IMR-90 (cell line): ENCODE data around the gene FRMPD4. TPM values are rescaled to one million over a fixed set of nuclear protein-coding genes. Genes with fewer than 3 reads are reported as not detected.

Experiments
- ATAC-seq: fragments of 200-7000 bp; cut with Tn5 transposase; 2 replicates; pipeline ENCODE4 v1.9.1; 2020; ENCODE audit warnings: low read depth, mild to moderate bottlenecking, moderate library complexity
- BruUV-seq: library from RNA; stranded (reverse); fragments of 400-500 nt; replicated peaks from 2 replicates; lab custom pipeline; 2021; lab: Mats Ljungman, UMichigan
- CTCF ChIA-PET: fragments of 300-600 bp; formaldehyde crosslinking; extraction: SDS; loops from one replicate; lab custom pipeline; 2021; ENCODE audit warnings: antibody characterized with exemption; lab: Yijun Ruan, JAX
- POLR2A ChIA-PET: fragments of 300-600 bp; sonication (Branson Sonifier 250); formaldehyde crosslinking; loops from one replicate; lab custom pipeline; 2022; ENCODE audit warnings: antibody characterized with exemption; ENCODE audit not compliant: unreplicated experiment; lab: Charles Lee
- DNase-seq: peaks from one replicate; pipeline ENCODE4 v3.0.0; 2013
- H2AFZ ChIP-seq: replicated peaks from 2 replicates; pipeline ENCODE3; 2013; ENCODE audit warnings: low read length, mild to moderate bottlenecking; ENCODE audit not compliant: poor library complexity
- H2AK5ac ChIP-seq: 2 replicates; pipeline ENCODE4 v1.6.1; 2013; ENCODE audit warnings: low read depth, low read length, inconsistent platforms
- H2AK9ac ChIP-seq: replicated peaks from 2 replicates; pipeline ENCODE3; 2013; ENCODE audit warnings: mild to moderate bottlenecking, low read depth, low read length, moderate library complexity; ENCODE audit not compliant: poor library complexity
- H2BK120ac ChIP-seq: 2 replicates; pipeline ENCODE4 v1.6.1; 2013; ENCODE audit warnings: low read depth, low read length, inconsistent platforms
- H2BK15ac ChIP-seq: 3 replicates; pipeline ENCODE4 v1.6.1; 2013; ENCODE audit warnings: low read depth, low read length, inconsistent platforms
- H2BK20ac ChIP-seq: 2 replicates; pipeline ENCODE4 v1.6.1; 2013; ENCODE audit warnings: low read depth, mild to moderate bottlenecking, inconsistent platforms, low read length, moderate library complexity
- H2BK5ac ChIP-seq: 2 replicates; pipeline ENCODE4 v1.6.1; 2013; ENCODE audit warnings: mild to moderate bottlenecking, low read depth, low read length, inconsistent platforms; ENCODE audit not compliant: poor library complexity, severe bottlenecking
- H3K14ac ChIP-seq: replicated peaks from 2 replicates; pipeline ENCODE4 v1.6.1; 2013; ENCODE audit warnings: low read depth, low read length, inconsistent platforms
- H3K18ac ChIP-seq: 2 replicates; pipeline ENCODE4 v1.6.1; 2013; ENCODE audit warnings: low read depth, low read length, control low read depth
- H3K23ac ChIP-seq: 2 replicates; pipeline ENCODE4 v1.6.1; 2013; ENCODE audit warnings: low read depth, low read length, inconsistent platforms
- H3K27ac ChIP-seq: 2 replicates; pipeline ENCODE4 v1.5.1; 2013; ENCODE audit warnings: mild to moderate bottlenecking, control low read depth, low read length; ENCODE audit not compliant: insufficient read depth
- H3K27me3 ChIP-seq: 2 replicates; pipeline ENCODE4 v1.6.1; 2013; ENCODE audit warnings: low read length; ENCODE audit not compliant: control insufficient read depth, insufficient read depth
- H3K36me3 ChIP-seq: 2 replicates; pipeline ENCODE4 v1.6.1; 2013; ENCODE audit warnings: low read length, mixed read lengths; ENCODE audit not compliant: control insufficient read depth, insufficient read depth
- H3K4ac ChIP-seq: 2 replicates; pipeline ENCODE4 v1.6.1; 2013; ENCODE audit warnings: low read depth, low read length, inconsistent platforms
- H3K4me1 ChIP-seq: 2 replicates; pipeline ENCODE4 v1.6.1; 2013; ENCODE audit warnings: low read length, mixed read lengths; ENCODE audit not compliant: control insufficient read depth, insufficient read depth
- H3K4me2 ChIP-seq: 2 replicates; pipeline ENCODE4 v1.6.1; 2013; ENCODE audit warnings: low read depth, mild to moderate bottlenecking, control low read depth, low read length, moderate library complexity
- H3K4me3 ChIP-seq: 2 replicates; pipeline ENCODE4 v1.5.1; 2013; ENCODE audit warnings: low read depth, mild to moderate bottlenecking, control low read depth, low read length, moderate library complexity; ENCODE audit not compliant: insufficient read depth
- H3K56ac ChIP-seq: 2 replicates; pipeline ENCODE4 v1.6.1; 2013; ENCODE audit warnings: low read length, inconsistent platforms; ENCODE audit not compliant: insufficient read depth; ENCODE audit errors: extremely low read depth
- H3K79me1 ChIP-seq, 2 experiments: 2 replicates each; pipeline ENCODE4 v1.6.1; 2013; ENCODE audit warnings: low read length in 2 of 2, inconsistent platforms in 1 of 2, low read depth in 1 of 2
- H3K9ac ChIP-seq: 2 replicates; pipeline ENCODE4 v1.6.1; 2013; ENCODE audit warnings: low read depth, low read length, control low read depth
- H3K9me1 ChIP-seq: 2 replicates; pipeline ENCODE4 v1.6.1; 2013; ENCODE audit warnings: low read length, inconsistent platforms; ENCODE audit not compliant: insufficient read depth
- H3K9me3 ChIP-seq: 2 replicates; pipeline ENCODE4 v1.6.1; 2013; ENCODE audit warnings: low read length; ENCODE audit not compliant: control insufficient read depth, insufficient read depth
- H4K20me1 ChIP-seq: 2 replicates; pipeline ENCODE4 v1.6.1; 2013; ENCODE audit warnings: low read length, inconsistent platforms; ENCODE audit not compliant: insufficient read depth
- H4K5ac ChIP-seq: 2 replicates; pipeline ENCODE4 v1.6.1; 2013; ENCODE audit warnings: mild to moderate bottlenecking, low read depth, low read length, control low read depth
- H4K8ac ChIP-seq, 2 experiments: 2 replicates each; pipeline ENCODE4 v1.6.1; 2013; ENCODE audit warnings: low read depth in 2 of 2, low read length in 2 of 2, control low read depth in 1 of 2, inconsistent platforms in 1 of 2
- H4K91ac ChIP-seq: 2 replicates; pipeline ENCODE4 v1.6.1; 2013; ENCODE audit warnings: low read depth, low read length, inconsistent platforms; ENCODE audit not compliant: insufficient read depth
- CEBPB ChIP-seq: IDR thresholded peaks from 2 replicates; pipeline ENCODE4 v1.6.1; 2012; ENCODE audit warnings: low read depth, low read length, improper control_type of control experiment
- CTCF ChIP-seq: conservative IDR thresholded peaks from 2 replicates; pipeline ENCODE4 v1.5.1; 2012; ENCODE audit warnings: mild to moderate bottlenecking, low read depth, low read length, improper control_type of control experiment
- FOS ChIP-seq: fragments of 150-350 bp; IDR thresholded peaks from 2 replicates; pipeline ENCODE4 v1.6.1; 2016; ENCODE audit warnings: low read depth, low read length
- MAFK ChIP-seq: IDR thresholded peaks from 2 replicates; pipeline ENCODE4 v1.6.1; 2012; ENCODE audit warnings: low read depth, low read length, improper control_type of control experiment
- MAZ ChIP-seq: IDR thresholded peaks from 2 replicates; pipeline ENCODE4 v1.6.1; 2012; ENCODE audit warnings: low read depth, mild to moderate bottlenecking, low read length, improper control_type of control experiment, moderate library complexity, borderline replicate concordance
- NFE2L2 ChIP-seq: fragments of 150-350 bp; IDR thresholded peaks from 2 replicates; pipeline ENCODE4 v1.6.1; 2016; ENCODE audit warnings: low read depth, mild to moderate bottlenecking, low read length
- RAD21 ChIP-seq: IDR thresholded peaks from 2 replicates; pipeline ENCODE4 v1.6.1; 2012; ENCODE audit warnings: low read length, improper control_type of control experiment
- RCOR1 ChIP-seq: IDR thresholded peaks from 2 replicates; pipeline ENCODE4 v1.6.1; 2012; ENCODE audit warnings: mild to moderate bottlenecking, low read length, improper control_type of control experiment; ENCODE audit not compliant: insufficient replicate concordance
- SMC3 ChIP-seq: fragments of 150-350 bp; IDR thresholded peaks from 2 replicates; pipeline ENCODE4 v1.6.1; 2016; ENCODE audit warnings: low read depth, mild to moderate bottlenecking, antibody characterized with exemption, low read length, moderate library complexity
- WGBS, 2 experiments: methylation state at CpG; one replicate each; pipeline versions ENCODE4 v1.1.5 to v1.1.7; 2013; ENCODE audit warnings: missing lambda C conversion rate in 2 of 2; ENCODE audit not compliant: insufficient read length in 1 of 2; ENCODE audit errors: extremely low coverage in 2 of 2; 5-methylcytosine and 5-hydroxymethylcytosine counted together
- dilution Hi-C: fragments of 300-500 bp; cut with HindIII; formaldehyde crosslinking; loops from one replicate; pipeline ENCODE4 v1.14.3; 2018; ENCODE audit warnings: low sequenced_read_pairs; ENCODE audit not compliant: unreplicated experiment
- in situ Hi-C: fragments of 300-500 bp; cut with MboI; formaldehyde crosslinking; loops from 3 replicates; pipeline ENCODE4 v1.14.3; 2019; ENCODE audit warnings: low sequenced_read_pairs, inconsistent platforms, mixed read lengths
- intact Hi-C: fragments of 100-400 bp; cut with micrococcal nuclease; formaldehyde crosslinking; loops from 2 replicates; pipeline ENCODE4 v1.10.0; 2022
- polyA plus RNA-seq, 3 experiments: library from polyadenylated mRNA; depleted of rRNA; stranded (reverse); fragments of >200 nt; gene quantifications; 2 replicates each; pipeline ENCODE4 v1.2.3, GENCODE V29; 2012; ENCODE audit warnings: low replicate concordance in 1 of 3
- total RNA-seq: library from RNA; depleted of rRNA; stranded (reverse); fragments of >200 nt; gene quantifications from 2 replicates; pipeline ENCODE4 v1.2.3, GENCODE V29; 2012
- TF ChIP-seq, protein P1 (sequence below): fragments of 150-350 bp; IDR thresholded peaks from 2 replicates; pipeline ENCODE4 v1.6.1; 2016; ENCODE audit warnings: low read depth, mild to moderate bottlenecking, low read length, moderate library complexity, borderline replicate concordance

Gene FRMPD4
- total and polyA plus RNA-seq, 2 of the 4 experiments (the other 2 are of a cell fraction) = 0.53 to 1.1 TPM

DNA sequence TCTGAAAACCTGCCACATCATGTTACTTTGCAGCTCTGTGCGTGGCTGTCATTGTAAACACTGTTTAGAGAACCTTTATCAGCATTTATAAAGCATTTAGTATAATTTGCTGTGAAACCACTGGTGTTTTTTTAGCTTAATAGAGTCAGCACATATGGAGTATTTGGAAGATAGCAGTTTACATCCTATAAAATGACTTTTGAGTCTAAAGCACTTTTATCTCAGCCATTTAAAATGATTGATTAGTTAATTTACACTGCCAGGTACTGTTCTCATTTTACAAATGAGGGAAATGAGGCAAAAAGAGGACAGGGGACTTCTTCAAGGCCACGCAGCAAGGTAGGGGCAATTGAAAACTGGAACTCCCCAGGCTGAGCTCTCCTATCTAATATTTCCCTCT lies 181.7 kb downstream of the FRMPD4 start:
- H3K27ac ChIP-seq = no peak overlapping the region

More for the DNA sequence above, 181.7 kb downstream of the FRMPD4 start:
- WGBS, 2 experiments = no CpG with 5 or more reads among the region's 2 CpGs
- DNase-seq (no peak), ATAC-seq (no peak)
- no peak overlapping the region for H2AK5ac ChIP-seq
- no peak overlapping the region for H3K56ac ChIP-seq
- no peak overlapping the region for H3K23ac ChIP-seq
- H3K9me3 ChIP-seq = peaks cover 3% of the 10 kb centered on the region
- no peak overlapping the region for H3K18ac ChIP-seq
- CTCF ChIA-PET = interaction anchor here (1.5 kb wide), 1 partner anchor 11 kb away, joined by 3 read pairs; no protein-coding TSS in a partner anchor
- H2AK9ac ChIP-seq = no peak overlapping the region
- H2BK20ac ChIP-seq = no peak overlapping the region
- H3K79me1 ChIP-seq = no peaks in the 10 kb centered on the region
- H4K91ac ChIP-seq = no peak overlapping the region
- no peak overlapping the region for H3K14ac ChIP-seq
- H3K4me1 ChIP-seq = no peaks in the 10 kb centered on the region
- no peaks in the 10 kb centered on the region for H3K36me3 ChIP-seq
- no peak overlapping the region for H2BK5ac ChIP-seq
- in situ Hi-C loops (no loop called here), dilution Hi-C loops (no loop called here), intact Hi-C loops (loop anchor here (10.0 kb wide), 1 partner anchor 235 kb away; no protein-coding TSS in a partner anchor)
- no peak overlapping the region for H3K4me3 ChIP-seq
- H2BK15ac ChIP-seq = no peak overlapping the region
- no TSS peak for BruUV-seq
- no peak overlapping the region for H3K4me2 ChIP-seq
- no peak for TF ChIP-seq NFE2L2
- TF ChIP-seq RAD21 = no peak
- no peak for TF ChIP-seq MAFK
- TF ChIP-seq CTCF = no peak
- TF ChIP-seq FOS = no peak
- no peak for TF ChIP-seq CEBPB
- no peak for TF ChIP-seq RCOR1
- TF ChIP-seq, protein P1, sequence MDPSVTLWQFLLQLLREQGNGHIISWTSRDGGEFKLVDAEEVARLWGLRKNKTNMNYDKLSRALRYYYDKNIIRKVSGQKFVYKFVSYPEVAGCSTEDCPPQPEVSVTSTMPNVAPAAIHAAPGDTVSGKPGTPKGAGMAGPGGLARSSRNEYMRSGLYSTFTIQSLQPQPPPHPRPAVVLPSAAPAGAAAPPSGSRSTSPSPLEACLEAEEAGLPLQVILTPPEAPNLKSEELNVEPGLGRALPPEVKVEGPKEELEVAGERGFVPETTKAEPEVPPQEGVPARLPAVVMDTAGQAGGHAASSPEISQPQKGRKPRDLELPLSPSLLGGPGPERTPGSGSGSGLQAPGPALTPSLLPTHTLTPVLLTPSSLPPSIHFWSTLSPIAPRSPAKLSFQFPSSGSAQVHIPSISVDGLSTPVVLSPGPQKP = no peak
- no peak for TF ChIP-seq MAZ
- no peak for TF ChIP-seq SMC3
- H4K5ac ChIP-seq = no peak overlapping the region
- no peak overlapping the region for H2AFZ ChIP-seq
- no peak overlapping the region for H3K4ac ChIP-seq
- H3K27me3 ChIP-seq = no peaks in the 10 kb centered on the region
- no peaks in the 10 kb centered on the region for H3K9me1 ChIP-seq
- H3K9ac ChIP-seq = no peak overlapping the region
- POLR2A ChIA-PET = no interaction called here
- no peak overlapping the region for H4K8ac ChIP-seq
- no peaks in the 10 kb centered on the region for H4K20me1 ChIP-seq
- no peak overlapping the region for H2BK120ac ChIP-seq
